ENCODE results near the gene HSD17B1.
"Not testable (repeated sequence)": the region's sequence is repeated elsewhere in the genome, so short reads cannot be mapped to it uniquely, and the experiment has no call there.

Gene HSD17B1, protein sequence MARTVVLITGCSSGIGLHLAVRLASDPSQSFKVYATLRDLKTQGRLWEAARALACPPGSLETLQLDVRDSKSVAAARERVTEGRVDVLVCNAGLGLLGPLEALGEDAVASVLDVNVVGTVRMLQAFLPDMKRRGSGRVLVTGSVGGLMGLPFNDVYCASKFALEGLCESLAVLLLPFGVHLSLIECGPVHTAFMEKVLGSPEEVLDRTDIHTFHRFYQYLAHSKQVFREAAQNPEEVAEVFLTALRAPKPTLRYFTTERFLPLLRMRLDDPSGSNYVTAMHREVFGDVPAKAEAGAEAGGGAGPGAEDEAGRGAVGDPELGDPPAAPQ

DNA sequence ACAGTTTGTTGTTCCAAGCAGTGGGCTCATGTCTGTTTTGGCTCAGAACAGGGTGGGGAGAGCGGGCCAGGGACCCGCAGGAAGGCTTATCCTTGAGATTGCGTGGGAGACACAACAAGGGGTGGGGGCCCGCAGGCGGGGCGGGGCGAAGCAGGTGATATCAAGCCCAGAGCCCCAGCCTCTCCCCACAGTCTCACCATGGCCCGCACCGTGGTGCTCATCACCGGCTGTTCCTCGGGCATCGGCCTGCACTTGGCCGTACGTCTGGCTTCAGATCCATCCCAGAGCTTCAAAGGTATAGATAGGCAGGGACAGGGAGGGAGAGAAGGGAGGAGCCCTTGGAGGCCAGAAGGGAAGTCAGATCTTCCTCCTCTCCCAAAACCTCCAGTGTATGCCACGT, at the start of gene HSD17B1:
TSS of gene HSD17B1 (plus strand) at position 188 of the 400 bp plus-strand sequence. CDS start at position 199, 11 bp downstream.
- H3K4me1 ChIP-seq (ENCODE audit: control insufficient read depth in 5 of 5, insufficient read depth in 5 of 5, low read length in 5 of 5), result peaks cover 6 to 56% (median 47%) of the 10 kb centered on the region in 5 donors
- H3K27me3 ChIP-seq (ENCODE audit: control insufficient read depth in 5 of 5, insufficient read depth in 4 of 5, low read length in 5 of 5); H3K36me3 ChIP-seq (ENCODE audit: control insufficient read depth in 5 of 5, insufficient read depth in 5 of 5, low read length in 5 of 5); H3K9me3 ChIP-seq (ENCODE audit: control insufficient read depth in 5 of 5, low read length in 5 of 5): not testable (repeated sequence)
- peak within 1 kb of the TSS in 4 of 5 donors; percentile 81 to 94 (median 90) for H3K4me3 ChIP-seq (ENCODE audit: low read depth in 1 of 5, low read length in 5 of 5)
- peak within 1 kb of the TSS in 3 of 5 donors; percentile 89 to 91 (median 89) for H3K9ac ChIP-seq (ENCODE audit: low read length in 5 of 5)
- H3K27ac ChIP-seq (ENCODE audit: low read depth, low read length), result peak within 1 kb of the TSS; percentile 75

DNA sequence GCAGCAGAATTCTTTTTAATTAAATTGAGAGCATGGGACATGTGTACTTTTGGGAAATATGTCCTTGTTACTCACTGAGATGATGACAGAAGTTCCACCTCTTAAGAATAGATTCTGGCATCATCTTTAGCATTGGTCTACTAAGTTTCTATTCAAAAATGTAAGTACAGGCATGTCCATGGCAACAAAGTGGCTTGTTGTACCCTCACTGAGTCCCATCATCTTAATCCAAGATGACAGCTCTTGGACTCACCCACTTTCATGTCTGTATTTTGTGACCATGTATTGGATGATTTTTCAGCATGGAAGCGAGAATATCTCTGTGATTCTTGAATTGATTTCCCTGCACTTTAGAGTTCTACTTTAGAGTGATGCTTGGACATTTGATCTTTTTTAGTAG, 49.8 kb upstream of the HSD17B1 start:
- Histone ChIP-seq H3K4me3 (ENCODE audit: low read depth in 1 of 5, low read length in 5 of 5) (no peak overlapping the region), H3K27me3 (ENCODE audit: control insufficient read depth in 5 of 5, insufficient read depth in 4 of 5, low read length in 5 of 5) (no peaks in the 10 kb centered on the region), H3K4me1 (ENCODE audit: control insufficient read depth in 5 of 5, insufficient read depth in 5 of 5, low read length in 5 of 5) (no peaks in the 10 kb centered on the region), H3K9ac (ENCODE audit: low read length in 5 of 5) (no peak overlapping the region), H3K36me3 (ENCODE audit: control insufficient read depth in 5 of 5, insufficient read depth in 5 of 5, low read length in 5 of 5) (peaks cover 29 to 86% (median 57%) of the 10 kb centered on the region in 5 donors), H3K9me3 (ENCODE audit: control insufficient read depth in 5 of 5, low read length in 5 of 5) (no peaks in the 10 kb centered on the region), H3K27ac (ENCODE audit: low read depth, low read length) (no peak overlapping the region)

DNA sequence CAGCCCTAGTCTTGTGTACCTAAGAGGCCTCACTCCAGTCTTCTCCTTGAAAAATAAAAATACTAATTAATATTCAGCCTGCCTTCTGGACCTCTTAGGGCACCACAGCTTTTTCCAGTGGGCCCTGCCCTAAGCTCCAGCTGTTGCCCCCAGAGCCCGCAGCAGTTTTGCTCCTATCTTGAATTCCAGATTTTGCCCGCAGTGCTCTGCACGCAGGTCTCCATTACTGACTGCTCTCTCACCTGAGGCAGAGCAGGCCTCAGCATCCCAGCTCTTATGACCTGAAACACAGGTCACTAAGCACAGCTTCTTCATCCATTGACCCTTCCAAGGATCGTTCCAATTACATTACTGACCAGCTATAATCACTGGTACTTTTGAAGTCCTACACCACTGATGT, 45.1 kb upstream of the HSD17B1 start:
- Histone ChIP-seq H3K9me3 (ENCODE audit: control insufficient read depth in 5 of 5, low read length in 5 of 5) (no peaks in the 10 kb centered on the region), H3K27me3 (ENCODE audit: control insufficient read depth in 5 of 5, insufficient read depth in 4 of 5, low read length in 5 of 5) (no peaks in the 10 kb centered on the region), H3K36me3 (ENCODE audit: control insufficient read depth in 5 of 5, insufficient read depth in 5 of 5, low read length in 5 of 5) (peaks cover 15 to 75% (median 56%) of the 10 kb centered on the region in 5 donors), H3K4me3 (ENCODE audit: low read depth in 1 of 5, low read length in 5 of 5) (no peak overlapping the region), H3K9ac (ENCODE audit: low read length in 5 of 5) (no peak overlapping the region), H3K27ac (ENCODE audit: low read depth, low read length) (no peak overlapping the region), H3K4me1 (ENCODE audit: control insufficient read depth in 5 of 5, insufficient read depth in 5 of 5, low read length in 5 of 5) (peaks cover 7 to 20% (median 10%) of the 10 kb centered on the region in 5 donors)

DNA sequence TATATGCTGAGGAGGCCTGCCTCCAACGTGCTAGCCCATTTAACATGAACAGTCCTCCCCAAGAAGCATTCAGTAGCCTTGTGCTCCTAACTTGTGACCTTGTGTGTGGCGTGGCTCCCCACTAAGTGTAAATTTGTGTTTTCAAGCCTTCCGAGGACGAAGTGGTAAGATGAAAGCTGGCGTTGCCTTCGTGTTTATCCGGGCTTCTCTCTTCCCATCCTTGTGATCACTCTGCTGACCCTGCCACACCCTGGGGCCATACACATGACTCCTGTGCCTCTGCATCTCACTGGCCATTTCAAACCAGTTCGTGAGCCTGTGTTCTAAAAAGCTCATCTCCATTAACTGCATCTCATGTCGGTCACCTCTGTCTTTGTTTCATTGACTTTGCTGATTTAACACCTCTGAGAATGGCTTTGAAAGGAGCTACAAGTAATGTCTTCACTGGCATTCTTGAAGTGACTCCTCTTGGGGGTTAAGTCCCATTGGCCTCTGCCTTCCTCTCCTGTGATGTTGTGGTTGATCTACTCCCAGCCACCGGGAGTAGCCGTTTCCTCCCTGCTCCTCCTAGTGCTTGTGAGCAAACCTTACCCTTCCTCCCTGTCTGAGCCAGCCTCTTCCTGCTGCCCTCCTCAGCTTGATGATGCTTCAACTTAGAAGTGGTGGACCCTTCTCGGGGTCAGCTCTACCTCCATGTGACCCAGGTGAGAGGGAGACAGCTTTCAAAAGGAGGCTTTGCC, 44.1 kb upstream of the HSD17B1 start:
- Histone ChIP-seq H3K36me3 (ENCODE audit: control insufficient read depth in 5 of 5, insufficient read depth in 5 of 5, low read length in 5 of 5) (peaks cover 6 to 66% (median 49%) of the 10 kb centered on the region in 5 donors), H3K9ac (ENCODE audit: low read length in 5 of 5) (no peak overlapping the region), H3K4me3 (ENCODE audit: low read depth in 1 of 5, low read length in 5 of 5) (no peak overlapping the region), H3K27me3 (ENCODE audit: control insufficient read depth in 5 of 5, insufficient read depth in 4 of 5, low read length in 5 of 5) (no peaks in the 10 kb centered on the region), H3K9me3 (ENCODE audit: control insufficient read depth in 5 of 5, low read length in 5 of 5) (no peaks in the 10 kb centered on the region), H3K4me1 (ENCODE audit: control insufficient read depth in 5 of 5, insufficient read depth in 5 of 5, low read length in 5 of 5) (peaks cover 12 to 29% (median 19%) of the 10 kb centered on the region in 5 donors), H3K27ac (ENCODE audit: low read depth, low read length) (no peak overlapping the region)

DNA sequence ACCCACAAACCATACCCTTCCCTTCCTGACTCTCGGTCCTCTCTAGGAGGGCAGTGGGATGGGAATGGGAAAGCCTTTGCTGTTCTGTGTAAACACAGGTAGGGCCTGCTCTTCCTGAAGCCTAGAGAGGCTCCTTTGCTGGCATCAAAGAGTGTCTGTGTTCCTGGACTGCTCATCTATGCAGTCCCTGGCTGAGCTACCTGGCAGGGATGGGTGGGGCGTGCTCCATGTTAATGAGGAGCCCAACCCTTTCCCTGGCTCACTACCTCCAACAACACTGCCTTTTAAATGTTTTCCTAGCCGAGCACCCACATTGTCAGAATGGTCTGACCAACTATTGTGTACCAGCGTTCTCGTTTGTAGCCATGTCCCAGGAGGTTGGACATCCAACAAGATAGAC, 43.3 kb upstream of the HSD17B1 start:
- Histone ChIP-seq H3K27me3 (ENCODE audit: control insufficient read depth in 5 of 5, insufficient read depth in 4 of 5, low read length in 5 of 5) (no peaks in the 10 kb centered on the region), H3K9me3 (ENCODE audit: control insufficient read depth in 5 of 5, low read length in 5 of 5) (no peaks in the 10 kb centered on the region), H3K36me3 (ENCODE audit: control insufficient read depth in 5 of 5, insufficient read depth in 5 of 5, low read length in 5 of 5) (peaks cover 0 to 63% (median 50%) of the 10 kb centered on the region in 5 donors), H3K4me3 (ENCODE audit: low read depth in 1 of 5, low read length in 5 of 5) (no peak overlapping the region), H3K4me1 (ENCODE audit: control insufficient read depth in 5 of 5, insufficient read depth in 5 of 5, low read length in 5 of 5) (peaks cover 18 to 37% (median 27%) of the 10 kb centered on the region in 5 donors), H3K27ac (ENCODE audit: low read depth, low read length) (no peak overlapping the region), H3K9ac (ENCODE audit: low read length in 5 of 5) (no peak overlapping the region)

DNA sequence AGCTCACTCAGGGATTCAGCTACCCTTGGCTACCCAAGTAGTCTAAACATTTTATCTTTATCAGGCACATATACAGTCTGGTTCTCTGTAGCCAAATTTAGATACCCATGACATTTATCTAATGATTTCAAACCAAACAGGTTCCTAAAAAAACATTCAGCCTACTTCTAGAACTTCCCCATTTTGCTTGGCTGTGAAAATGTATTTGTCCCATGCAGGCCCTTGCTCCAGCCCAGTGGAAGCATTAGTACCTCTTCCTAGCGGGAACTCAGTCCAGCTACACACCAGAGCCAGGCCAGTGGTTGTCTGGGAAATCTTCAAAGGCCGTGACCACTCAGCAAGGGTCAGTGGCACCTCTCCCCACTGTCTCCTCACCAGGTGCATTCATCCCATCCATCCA, 42.9 kb upstream of the HSD17B1 start:
- Histone ChIP-seq H3K27me3 (ENCODE audit: control insufficient read depth in 5 of 5, insufficient read depth in 4 of 5, low read length in 5 of 5) (no peaks in the 10 kb centered on the region), H3K9me3 (ENCODE audit: control insufficient read depth in 5 of 5, low read length in 5 of 5) (no peaks in the 10 kb centered on the region), H3K27ac (ENCODE audit: low read depth, low read length) (no peak overlapping the region), H3K36me3 (ENCODE audit: control insufficient read depth in 5 of 5, insufficient read depth in 5 of 5, low read length in 5 of 5) (peaks cover 0 to 63% (median 51%) of the 10 kb centered on the region in 5 donors), H3K4me3 (ENCODE audit: low read depth in 1 of 5, low read length in 5 of 5) (no peak overlapping the region), H3K9ac (ENCODE audit: low read length in 5 of 5) (no peak overlapping the region), H3K4me1 (ENCODE audit: control insufficient read depth in 5 of 5, insufficient read depth in 5 of 5, low read length in 5 of 5) (peaks cover 20 to 41% (median 31%) of the 10 kb centered on the region in 5 donors)

DNA sequence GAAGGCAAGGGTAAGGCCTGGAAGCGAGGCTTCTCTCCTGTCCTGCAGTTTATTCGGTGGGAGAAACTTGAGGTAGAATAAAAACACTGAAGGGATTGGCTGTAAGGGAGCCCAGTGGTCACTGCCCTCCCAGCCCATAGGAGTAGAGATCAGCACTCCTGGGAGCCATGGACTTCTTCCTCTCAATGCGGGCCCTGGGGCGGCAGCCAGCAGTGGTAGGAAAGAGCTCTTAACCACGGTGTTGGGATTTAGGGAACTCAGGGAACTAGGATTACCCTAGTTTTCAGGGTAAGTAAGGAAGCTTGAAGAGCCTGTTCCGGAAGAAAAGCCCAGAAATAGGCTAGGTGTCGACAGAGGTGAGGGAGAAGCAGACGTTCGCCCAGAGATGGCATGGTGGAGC, 40.5 kb upstream of the HSD17B1 start:
- H3K9me3 ChIP-seq (ENCODE audit: control insufficient read depth in 5 of 5, low read length in 5 of 5), result no peaks in the 10 kb centered on the region
- H3K27me3 ChIP-seq (ENCODE audit: control insufficient read depth in 5 of 5, insufficient read depth in 4 of 5, low read length in 5 of 5), result no peaks in the 10 kb centered on the region
- peaks cover 0 to 58% (median 45%) of the 10 kb centered on the region in 5 donors for H3K36me3 ChIP-seq (ENCODE audit: control insufficient read depth in 5 of 5, insufficient read depth in 5 of 5, low read length in 5 of 5)
- H3K9ac ChIP-seq (ENCODE audit: low read length in 5 of 5), result peak overlapping the region; percentile 25 to 96 (median 65)
- H3K4me3 ChIP-seq (ENCODE audit: low read depth in 1 of 5, low read length in 5 of 5), result peak overlapping the region in 1 of 5 donors; percentile 14
- H3K4me1 ChIP-seq (ENCODE audit: control insufficient read depth in 5 of 5, insufficient read depth in 5 of 5, low read length in 5 of 5), result peaks cover 20 to 59% (median 47%) of the 10 kb centered on the region in 5 donors
- peak overlapping the region; percentile 96 for H3K27ac ChIP-seq (ENCODE audit: low read depth, low read length)

DNA sequence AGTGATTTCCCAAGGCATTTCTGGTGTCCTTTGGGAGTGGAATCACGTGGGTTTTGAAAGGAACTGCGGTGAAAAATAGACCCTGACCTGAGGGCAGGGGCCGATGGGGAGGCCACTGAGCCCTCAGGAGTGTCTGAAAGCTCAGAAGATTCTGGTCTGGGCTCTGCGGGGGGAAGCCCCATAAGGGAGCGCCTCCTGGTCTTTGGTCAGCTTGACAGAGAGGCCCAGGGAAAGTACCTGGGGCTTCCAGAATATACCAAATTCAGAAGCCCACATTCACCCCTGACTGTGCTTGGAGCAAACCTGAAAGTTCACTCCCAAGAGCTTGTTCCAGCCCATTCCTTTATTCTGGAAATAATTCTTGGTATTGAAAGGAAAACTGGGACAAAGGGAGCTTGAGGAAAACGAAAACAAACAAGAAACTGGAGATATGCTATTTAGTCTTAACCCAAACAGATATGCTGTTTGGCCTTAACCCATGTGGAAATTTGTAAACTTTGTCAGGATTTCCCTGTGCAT, 39.9 kb upstream of the HSD17B1 start:
- Histone ChIP-seq H3K4me1 (ENCODE audit: control insufficient read depth in 5 of 5, insufficient read depth in 5 of 5, low read length in 5 of 5) (peaks cover 23 to 64% (median 52%) of the 10 kb centered on the region in 5 donors), H3K9me3 (ENCODE audit: control insufficient read depth in 5 of 5, low read length in 5 of 5) (no peaks in the 10 kb centered on the region), H3K36me3 (ENCODE audit: control insufficient read depth in 5 of 5, insufficient read depth in 5 of 5, low read length in 5 of 5) (peaks cover 0 to 54% (median 40%) of the 10 kb centered on the region in 5 donors), H3K4me3 (ENCODE audit: low read depth in 1 of 5, low read length in 5 of 5) (peak overlapping the region in 1 of 5 donors; percentile 14), H3K27me3 (ENCODE audit: control insufficient read depth in 5 of 5, insufficient read depth in 4 of 5, low read length in 5 of 5) (no peaks in the 10 kb centered on the region), H3K27ac (ENCODE audit: low read depth, low read length) (peak overlapping the region; percentile 96), H3K9ac (ENCODE audit: low read length in 5 of 5) (peak overlapping the region; percentile 48 to 96 (median 71))

DNA sequence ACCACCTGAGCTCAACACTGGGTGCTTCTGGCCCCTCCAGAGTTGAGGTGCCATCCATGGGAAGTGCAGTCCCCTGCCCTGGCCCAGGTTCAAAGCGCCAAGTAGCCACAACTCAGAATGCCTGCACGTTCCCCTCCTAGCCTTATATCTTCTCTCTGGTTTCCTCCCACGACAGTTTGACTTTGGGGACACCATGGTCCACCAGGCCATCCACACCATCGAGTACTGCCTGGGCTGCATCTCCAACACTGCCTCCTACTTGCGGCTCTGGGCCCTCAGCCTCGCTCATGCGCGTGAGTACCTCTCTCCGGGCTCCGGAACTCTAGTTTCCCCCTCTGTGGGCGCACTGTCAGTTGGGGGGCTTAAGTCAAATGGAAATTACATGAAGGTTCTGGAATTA, 39.0 kb upstream of the HSD17B1 start:
- Histone ChIP-seq H3K4me1 (ENCODE audit: control insufficient read depth in 5 of 5, insufficient read depth in 5 of 5, low read length in 5 of 5) (peaks cover 32 to 73% (median 61%) of the 10 kb centered on the region in 5 donors), H3K9me3 (ENCODE audit: control insufficient read depth in 5 of 5, low read length in 5 of 5) (no peaks in the 10 kb centered on the region), H3K9ac (ENCODE audit: low read length in 5 of 5) (peak overlapping the region; percentile 48 to 96 (median 71)), H3K27ac (ENCODE audit: low read depth, low read length) (peak overlapping the region; percentile 96), H3K27me3 (ENCODE audit: control insufficient read depth in 5 of 5, insufficient read depth in 4 of 5, low read length in 5 of 5) (no peaks in the 10 kb centered on the region), H3K4me3 (ENCODE audit: low read depth in 1 of 5, low read length in 5 of 5) (no peak overlapping the region), H3K36me3 (ENCODE audit: control insufficient read depth in 5 of 5, insufficient read depth in 5 of 5, low read length in 5 of 5) (peaks cover 0 to 45% (median 33%) of the 10 kb centered on the region in 5 donors)
